Right renal cortex interstitium (tissue), 3 donors: ENCODE measurements around the gene ECHDC3. TPM values are rescaled to one million over a fixed set of nuclear protein-coding genes. Genes with fewer than 3 reads are reported as not detected.
"Not testable (repeated sequence)": the region's sequence is repeated elsewhere in the genome, so short reads cannot be mapped to it uniquely, and the experiment has no call there.

ENCODE experiments used
- DNase-seq, 3 donors: peaks; one replicate each; pipeline ENCODE4 v3.0.0-alpha.2; 2013; ENCODE audit warnings: low read depth in 3 of 3, low spot score in 2 of 3
- polyA plus RNA-seq, 3 donors: library from polyadenylated mRNA; unstranded; fragments of 120-200 nt; gene quantifications; one replicate each; pipeline ENCODE4 v1.2.1, GENCODE V29; 2013; ENCODE audit not compliant: insufficient read length in 3 of 3

The ECHDC3 gene
- 10 to 100 TPM in 2 of 3 donors, 1 to 10 TPM in 1; 9.8 to 14.6 (median 14.0) TPM for polyA plus RNA-seq

GRCh38 chr10:11742009-11742778 is at the start of gene ECHDC3:
Gene ECHDC3 (plus strand): TSS chr10:11742382. CDS start chr10:11742577, 195 bp downstream.
- DNase-seq, result no peak

- no peak for DNase-seq
Observed at GRCh38 chr10:11693376-11693775, 48.8 kb upstream of the ECHDC3 start.

- DNase-seq, result no peak
Observed at GRCh38 chr10:11695779-11696178, 46.4 kb upstream of the ECHDC3 start.

- DNase-seq, result no peak
Observed at GRCh38 chr10:11697718-11698527, 44.3 kb upstream of the ECHDC3 start.

GRCh38 chr10:11698691-11699549 is 43.3 kb upstream of the ECHDC3 start:
- DNase-seq, result no peak

DNA sequence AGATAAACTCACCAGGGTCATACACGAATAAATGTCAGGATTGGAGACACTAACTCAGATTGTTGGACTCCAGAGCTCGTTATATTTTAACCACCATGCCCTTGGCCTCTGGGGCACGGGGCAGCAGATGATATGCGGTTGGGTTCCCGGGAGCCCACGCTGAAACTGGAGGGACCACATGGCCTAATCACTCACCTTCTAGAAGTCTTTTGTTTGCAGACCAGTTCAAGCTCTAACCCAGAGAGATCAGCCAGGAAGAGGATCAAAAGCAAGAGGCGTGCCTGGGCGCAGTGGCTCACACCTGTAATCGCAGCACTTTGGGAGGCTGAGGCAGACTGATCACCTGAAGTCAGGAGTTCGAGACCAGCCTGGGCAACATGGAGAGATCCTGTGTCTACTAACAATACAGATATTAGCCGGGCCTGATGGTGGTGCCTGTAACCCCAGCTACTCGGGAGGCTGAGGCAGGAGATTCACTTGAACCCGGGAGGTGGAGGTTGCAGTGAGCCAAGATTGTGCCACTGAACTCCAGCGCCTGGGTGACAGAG is 42.6 kb upstream of the ECHDC3 start:
- no peak for DNase-seq

DNA sequence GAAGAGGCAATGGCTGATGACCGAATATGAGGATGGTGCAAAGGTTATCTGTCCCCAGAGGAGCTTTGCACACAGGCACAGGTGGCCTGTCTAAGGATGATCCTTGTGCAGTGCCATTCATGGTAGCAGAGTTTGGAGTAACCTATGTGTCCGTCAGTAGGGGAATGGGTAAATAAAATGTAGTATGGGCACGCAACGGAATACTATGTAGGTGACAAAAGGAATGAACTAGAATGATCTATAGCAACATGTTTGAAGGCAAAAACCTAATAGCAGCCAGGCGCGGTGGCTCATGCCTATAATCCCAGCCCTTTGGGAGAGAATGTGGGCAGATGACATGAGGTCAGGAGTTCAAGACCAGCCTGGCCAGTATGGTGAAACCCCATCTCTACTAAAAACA is 41.6 kb upstream of the ECHDC3 start:
- no peak for DNase-seq

GRCh38 chr10:11701451-11702095 is 40.6 kb upstream of the ECHDC3 start:
- DNase-seq, result no peak

DNA sequence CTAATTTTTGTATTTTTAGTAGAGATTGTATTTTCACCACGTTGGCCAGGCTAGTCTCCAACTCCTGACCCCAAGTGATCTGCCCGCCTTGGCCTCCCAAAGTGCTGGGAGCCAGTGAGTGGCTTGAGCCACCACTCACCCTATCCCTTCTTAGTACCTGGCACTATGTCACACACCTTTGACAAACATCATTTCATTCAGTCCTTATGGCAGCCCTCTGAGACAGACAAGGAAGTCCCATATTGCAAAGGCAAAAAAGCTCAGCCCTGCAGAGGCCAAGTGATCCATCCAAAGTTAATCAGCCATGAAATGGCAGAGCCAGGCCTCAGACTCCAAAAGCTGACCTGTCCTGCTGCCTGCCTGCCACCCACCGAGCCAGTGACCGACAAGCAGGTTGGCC is 39.9 kb upstream of the ECHDC3 start:
- no peak for DNase-seq

- no peak for DNase-seq
Observed at GRCh38 chr10:11704092-11704491, 38.1 kb upstream of the ECHDC3 start.

GRCh38 chr10:11705722-11706121 is 36.5 kb upstream of the ECHDC3 start:
- DNase-seq, result no peak

GRCh38 chr10:11706895-11707567 is 35.2 kb upstream of the ECHDC3 start:
- no peak for DNase-seq

GRCh38 chr10:11707624-11708350 is 34.4 kb upstream of the ECHDC3 start:
- no peak for DNase-seq

GRCh38 chr10:11708801-11709200 is 33.4 kb upstream of the ECHDC3 start:
- DNase-seq, result not testable (repeated sequence)

DNA sequence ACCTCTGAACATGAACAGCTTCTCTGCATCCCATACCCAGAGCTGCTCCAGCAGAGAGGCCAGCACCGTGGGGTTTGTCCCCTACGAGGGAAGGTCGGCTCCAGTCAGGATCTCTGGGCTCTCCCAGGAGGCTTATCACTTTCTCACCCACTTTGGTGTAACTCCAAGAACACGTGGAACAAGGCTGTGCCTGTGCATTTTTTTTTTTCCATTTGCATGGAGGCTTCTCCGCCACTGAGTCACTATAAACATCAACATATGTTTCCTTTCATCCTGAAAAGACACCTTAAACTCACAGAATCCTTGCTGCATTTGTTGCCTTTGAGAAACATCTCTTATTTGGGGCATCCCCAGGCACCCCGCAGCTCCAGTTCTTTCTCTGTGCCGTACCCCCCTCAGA is 29.4 kb upstream of the ECHDC3 start:
- no peak for DNase-seq

GRCh38 chr10:11713186-11713743 is 28.9 kb upstream of the ECHDC3 start:
- DNase-seq, result no peak

GRCh38 chr10:11713963-11714362 is 28.2 kb upstream of the ECHDC3 start:
- no peak for DNase-seq

DNA sequence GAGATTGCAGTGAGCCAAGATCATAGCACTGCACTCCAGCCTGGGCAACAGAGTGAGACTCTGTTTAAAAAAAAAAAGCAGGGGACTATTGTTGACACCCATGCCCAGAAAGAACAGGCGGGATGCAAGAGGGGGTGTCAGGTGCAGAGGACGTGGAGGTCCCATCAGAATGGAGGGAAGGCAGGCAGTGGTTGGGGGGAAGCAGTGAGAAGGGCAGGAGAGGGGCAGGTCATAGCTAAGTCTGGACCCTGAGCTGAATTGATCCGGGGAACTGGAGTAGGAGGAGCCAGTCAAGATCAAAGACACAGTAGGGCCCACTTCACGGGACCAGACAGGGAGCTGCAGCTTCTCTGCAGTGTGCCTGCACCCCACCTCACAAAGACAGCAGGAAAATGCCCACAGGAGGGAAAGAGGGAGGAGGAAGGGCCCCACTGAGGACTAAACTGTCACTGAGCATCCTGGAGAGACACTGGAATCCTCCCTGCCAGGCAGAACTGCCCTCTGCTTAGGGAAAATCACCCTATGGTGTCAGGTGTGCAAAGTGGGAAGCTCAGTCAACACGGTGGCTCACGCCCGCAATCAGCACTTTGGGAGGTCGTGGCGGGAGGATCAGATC is 27.3 kb upstream of the ECHDC3 start:
- no peak for DNase-seq
